IMR-90 (cell line): ENCODE data around the gene CCDC144A. TPM values are rescaled to one million over a fixed set of nuclear protein-coding genes. Genes with fewer than 3 reads are reported as not detected.
"Not testable (repeated sequence)": the region's sequence is repeated elsewhere in the genome, so short reads cannot be mapped to it uniquely, and the experiment has no call there.

ENCODE experiments used
- ATAC-seq: fragments of 200-7000 bp; cut with Tn5 transposase; 2 replicates; pipeline ENCODE4 v1.9.1; 2020; ENCODE audit warnings: low read depth, mild to moderate bottlenecking, moderate library complexity
- BruUV-seq: library from RNA; stranded (reverse); fragments of 400-500 nt; replicated peaks from 2 replicates; lab custom pipeline; 2021; lab: Mats Ljungman, UMichigan
- CTCF ChIA-PET: fragments of 300-600 bp; formaldehyde crosslinking; extraction: SDS; loops from one replicate; lab custom pipeline; 2021; ENCODE audit warnings: antibody characterized with exemption; lab: Yijun Ruan, JAX
- POLR2A ChIA-PET: fragments of 300-600 bp; sonication (Branson Sonifier 250); formaldehyde crosslinking; loops from one replicate; lab custom pipeline; 2022; ENCODE audit warnings: antibody characterized with exemption; ENCODE audit not compliant: unreplicated experiment; lab: Charles Lee
- DNase-seq: peaks from one replicate; pipeline ENCODE4 v3.0.0; 2013
- H2AFZ ChIP-seq: replicated peaks from 2 replicates; pipeline ENCODE3; 2013; ENCODE audit warnings: low read length, mild to moderate bottlenecking; ENCODE audit not compliant: poor library complexity
- H2AK5ac ChIP-seq: 2 replicates; pipeline ENCODE4 v1.6.1; 2013; ENCODE audit warnings: low read depth, low read length, inconsistent platforms
- H2AK9ac ChIP-seq: replicated peaks from 2 replicates; pipeline ENCODE3; 2013; ENCODE audit warnings: mild to moderate bottlenecking, low read depth, low read length, moderate library complexity; ENCODE audit not compliant: poor library complexity
- H2BK120ac ChIP-seq: 2 replicates; pipeline ENCODE4 v1.6.1; 2013; ENCODE audit warnings: low read depth, low read length, inconsistent platforms
- H2BK15ac ChIP-seq: 3 replicates; pipeline ENCODE4 v1.6.1; 2013; ENCODE audit warnings: low read depth, low read length, inconsistent platforms
- H2BK20ac ChIP-seq: 2 replicates; pipeline ENCODE4 v1.6.1; 2013; ENCODE audit warnings: low read depth, mild to moderate bottlenecking, inconsistent platforms, low read length, moderate library complexity
- H2BK5ac ChIP-seq: 2 replicates; pipeline ENCODE4 v1.6.1; 2013; ENCODE audit warnings: mild to moderate bottlenecking, low read depth, low read length, inconsistent platforms; ENCODE audit not compliant: poor library complexity, severe bottlenecking
- H3K14ac ChIP-seq: replicated peaks from 2 replicates; pipeline ENCODE4 v1.6.1; 2013; ENCODE audit warnings: low read depth, low read length, inconsistent platforms
- H3K18ac ChIP-seq: 2 replicates; pipeline ENCODE4 v1.6.1; 2013; ENCODE audit warnings: low read depth, low read length, control low read depth
- H3K23ac ChIP-seq: 2 replicates; pipeline ENCODE4 v1.6.1; 2013; ENCODE audit warnings: low read depth, low read length, inconsistent platforms
- H3K27ac ChIP-seq: 2 replicates; pipeline ENCODE4 v1.5.1; 2013; ENCODE audit warnings: mild to moderate bottlenecking, control low read depth, low read length; ENCODE audit not compliant: insufficient read depth
- H3K27me3 ChIP-seq: 2 replicates; pipeline ENCODE4 v1.6.1; 2013; ENCODE audit warnings: low read length; ENCODE audit not compliant: control insufficient read depth, insufficient read depth
- H3K36me3 ChIP-seq: 2 replicates; pipeline ENCODE4 v1.6.1; 2013; ENCODE audit warnings: low read length, mixed read lengths; ENCODE audit not compliant: control insufficient read depth, insufficient read depth
- H3K4ac ChIP-seq: 2 replicates; pipeline ENCODE4 v1.6.1; 2013; ENCODE audit warnings: low read depth, low read length, inconsistent platforms
- H3K4me1 ChIP-seq: 2 replicates; pipeline ENCODE4 v1.6.1; 2013; ENCODE audit warnings: low read length, mixed read lengths; ENCODE audit not compliant: control insufficient read depth, insufficient read depth
- H3K4me2 ChIP-seq: 2 replicates; pipeline ENCODE4 v1.6.1; 2013; ENCODE audit warnings: low read depth, mild to moderate bottlenecking, control low read depth, low read length, moderate library complexity
- H3K4me3 ChIP-seq: 2 replicates; pipeline ENCODE4 v1.5.1; 2013; ENCODE audit warnings: low read depth, mild to moderate bottlenecking, control low read depth, low read length, moderate library complexity; ENCODE audit not compliant: insufficient read depth
- H3K56ac ChIP-seq: 2 replicates; pipeline ENCODE4 v1.6.1; 2013; ENCODE audit warnings: low read length, inconsistent platforms; ENCODE audit not compliant: insufficient read depth; ENCODE audit errors: extremely low read depth
- H3K79me1 ChIP-seq, 2 experiments: 2 replicates each; pipeline ENCODE4 v1.6.1; 2013; ENCODE audit warnings: low read length in 2 of 2, inconsistent platforms in 1 of 2, low read depth in 1 of 2
- H3K9ac ChIP-seq: 2 replicates; pipeline ENCODE4 v1.6.1; 2013; ENCODE audit warnings: low read depth, low read length, control low read depth
- H3K9me1 ChIP-seq: 2 replicates; pipeline ENCODE4 v1.6.1; 2013; ENCODE audit warnings: low read length, inconsistent platforms; ENCODE audit not compliant: insufficient read depth
- H3K9me3 ChIP-seq: 2 replicates; pipeline ENCODE4 v1.6.1; 2013; ENCODE audit warnings: low read length; ENCODE audit not compliant: control insufficient read depth, insufficient read depth
- H4K20me1 ChIP-seq: 2 replicates; pipeline ENCODE4 v1.6.1; 2013; ENCODE audit warnings: low read length, inconsistent platforms; ENCODE audit not compliant: insufficient read depth
- H4K5ac ChIP-seq: 2 replicates; pipeline ENCODE4 v1.6.1; 2013; ENCODE audit warnings: mild to moderate bottlenecking, low read depth, low read length, control low read depth
- H4K8ac ChIP-seq, 2 experiments: 2 replicates each; pipeline ENCODE4 v1.6.1; 2013; ENCODE audit warnings: low read depth in 2 of 2, low read length in 2 of 2, control low read depth in 1 of 2, inconsistent platforms in 1 of 2
- H4K91ac ChIP-seq: 2 replicates; pipeline ENCODE4 v1.6.1; 2013; ENCODE audit warnings: low read depth, low read length, inconsistent platforms; ENCODE audit not compliant: insufficient read depth
- CTCF ChIP-seq: conservative IDR thresholded peaks from 2 replicates; pipeline ENCODE4 v1.5.1; 2012; ENCODE audit warnings: mild to moderate bottlenecking, low read depth, low read length, improper control_type of control experiment
- WGBS, 2 experiments: methylation state at CpG; one replicate each; pipeline versions ENCODE4 v1.1.5 to v1.1.7; 2013; ENCODE audit warnings: missing lambda C conversion rate in 2 of 2; ENCODE audit not compliant: insufficient read length in 1 of 2; ENCODE audit errors: extremely low coverage in 2 of 2; 5-methylcytosine and 5-hydroxymethylcytosine counted together
- dilution Hi-C: fragments of 300-500 bp; cut with HindIII; formaldehyde crosslinking; loops from one replicate; pipeline ENCODE4 v1.14.3; 2018; ENCODE audit warnings: low sequenced_read_pairs; ENCODE audit not compliant: unreplicated experiment
- in situ Hi-C: fragments of 300-500 bp; cut with MboI; formaldehyde crosslinking; loops from 3 replicates; pipeline ENCODE4 v1.14.3; 2019; ENCODE audit warnings: low sequenced_read_pairs, inconsistent platforms, mixed read lengths
- intact Hi-C: fragments of 100-400 bp; cut with micrococcal nuclease; formaldehyde crosslinking; loops from 2 replicates; pipeline ENCODE4 v1.10.0; 2022
- polyA plus RNA-seq, 3 experiments: library from polyadenylated mRNA; depleted of rRNA; stranded (reverse); fragments of >200 nt; gene quantifications; 2 replicates each; pipeline ENCODE4 v1.2.3, GENCODE V29; 2012; ENCODE audit warnings: low replicate concordance in 1 of 3
- total RNA-seq: library from RNA; depleted of rRNA; stranded (reverse); fragments of >200 nt; gene quantifications from 2 replicates; pipeline ENCODE4 v1.2.3, GENCODE V29; 2012

CCDC144A gene
- total and polyA plus RNA-seq, 2 of the 4 experiments (the other 2 are of a cell fraction): 0.51 to 1.4 TPM

- H3K9ac ChIP-seq, H4K20me1 ChIP-seq, H2BK15ac ChIP-seq, H3K9me1 ChIP-seq, in situ Hi-C loops, POLR2A ChIA-PET, H3K23ac ChIP-seq, H4K8ac ChIP-seq, H3K4ac ChIP-seq, H3K18ac ChIP-seq, CTCF ChIA-PET, intact Hi-C loops, dilution Hi-C loops, H4K91ac ChIP-seq, H3K56ac ChIP-seq, H3K14ac ChIP-seq, H3K27me3 ChIP-seq, H3K4me3 ChIP-seq, H2AK9ac ChIP-seq, H3K9me3 ChIP-seq, H3K4me1 ChIP-seq, H2AK5ac ChIP-seq, H2BK5ac ChIP-seq, H3K36me3 ChIP-seq, DNase-seq, H3K79me1 ChIP-seq, H4K5ac ChIP-seq, H3K4me2 ChIP-seq, H2BK120ac ChIP-seq, H2BK20ac ChIP-seq, H3K27ac ChIP-seq, BruUV-seq, H2AFZ ChIP-seq: not testable (repeated sequence)
- TF ChIP-seq CTCF: 0 out of 2 replicates have a peak, but pooled peaks have one; percentile 16
- ATAC-seq: peak; percentile 37; the same call in 1 of the 2 replicates
- WGBS, 2 experiments: no CpG with 5 or more reads among the region's 10 CpGs
Measured at GRCh38 chr17:16751224-16751923, 61.3 kb downstream of the CCDC144A start.

DNA sequence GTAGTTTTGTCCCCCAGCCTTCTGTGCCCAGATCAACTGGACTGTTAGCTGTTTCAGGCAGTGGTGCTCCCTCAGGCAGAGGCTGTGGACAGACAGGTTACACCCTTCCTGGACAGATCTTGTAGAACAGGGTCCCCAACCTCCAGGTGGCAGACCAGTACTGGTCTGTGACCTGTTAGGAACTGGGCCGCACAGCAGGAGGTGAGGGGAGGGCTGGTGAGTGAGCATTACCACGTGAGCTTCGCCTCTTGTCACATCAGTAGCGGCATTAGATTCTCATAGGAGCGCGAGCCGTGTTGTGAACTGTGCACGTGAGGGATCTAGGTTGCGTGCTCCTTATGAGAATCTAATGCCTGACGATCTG, 61.9 kb downstream of the CCDC144A start:
- H3K9me1 ChIP-seq, in situ Hi-C loops, H2BK120ac ChIP-seq, H4K91ac ChIP-seq, H3K4me3 ChIP-seq, intact Hi-C loops, H3K9ac ChIP-seq, H3K18ac ChIP-seq, H4K8ac ChIP-seq, H2BK20ac ChIP-seq, H3K4me1 ChIP-seq, BruUV-seq, H3K27me3 ChIP-seq, CTCF ChIA-PET, H4K5ac ChIP-seq, H4K20me1 ChIP-seq, ATAC-seq, H2AK5ac ChIP-seq, H3K36me3 ChIP-seq, H2BK5ac ChIP-seq, H3K4ac ChIP-seq, H2BK15ac ChIP-seq, H3K23ac ChIP-seq, H3K56ac ChIP-seq, H3K27ac ChIP-seq, H3K9me3 ChIP-seq, H2AFZ ChIP-seq, H3K79me1 ChIP-seq, H3K14ac ChIP-seq, H3K4me2 ChIP-seq, dilution Hi-C loops, H2AK9ac ChIP-seq, POLR2A ChIA-PET, DNase-seq: not testable (repeated sequence)
- no CpG with 5 or more reads among the region's 10 CpGs for WGBS, 2 experiments
